ENCODE data around the gene AKR1C2.
"Not testable (repeated sequence)": the region's sequence is repeated elsewhere in the genome, so short reads cannot be mapped to it uniquely, and the experiment has no call there.

AKR1C2 gene

DNA sequence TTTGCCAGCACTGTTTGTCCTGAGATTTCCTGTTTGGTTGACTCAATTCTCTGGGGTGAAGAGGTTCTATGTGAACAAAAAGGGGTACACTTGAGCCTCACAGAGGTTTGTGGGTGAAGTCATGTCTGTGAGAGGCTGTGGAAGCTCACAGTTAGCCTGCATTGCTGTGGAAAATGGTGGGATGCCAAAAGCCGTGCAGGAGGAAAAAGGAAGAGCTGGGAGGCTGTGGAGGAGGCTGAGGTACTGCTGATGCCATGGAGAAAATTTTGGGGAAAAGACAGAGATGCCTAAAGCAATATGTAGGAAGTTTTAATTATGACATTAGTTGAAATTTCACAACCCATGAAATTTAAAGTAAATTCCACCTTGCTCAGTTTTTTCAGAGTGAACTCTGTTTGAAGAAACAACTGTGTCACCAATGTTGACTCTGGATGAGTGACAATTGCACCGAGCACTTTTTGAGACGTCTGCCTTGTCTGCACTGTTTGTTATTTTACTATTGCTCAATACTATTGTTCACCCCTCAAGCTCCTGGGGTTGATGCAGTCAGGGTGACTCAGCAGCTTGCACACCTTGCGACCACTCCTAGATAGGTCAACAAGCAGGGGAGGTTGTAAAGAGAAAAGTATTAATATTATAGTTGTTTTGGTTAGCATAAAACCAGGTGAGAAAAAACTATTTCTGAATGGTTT is 5.3 kb upstream of the AKR1C2 start:
- H4K8ac ChIP-seq (ENCODE audit: low read depth, low read length); H2AK5ac ChIP-seq (ENCODE audit: low read length); H3K4me1 ChIP-seq (ENCODE audit: control insufficient read depth, low read depth, low read length); H3K23ac ChIP-seq (ENCODE audit: low read length); H3K36me3 ChIP-seq (ENCODE audit: control insufficient read depth, insufficient read depth, low read length); H3K79me2 ChIP-seq (ENCODE audit: control insufficient read depth, insufficient read depth, low read length); H3K27me3 ChIP-seq (ENCODE audit: insufficient read depth, low read length, poor library complexity); H4K5ac ChIP-seq (ENCODE audit: low read length); H3K79me1 ChIP-seq (ENCODE audit: low read length); H3K4me3 ChIP-seq (ENCODE audit: low read length); H3K18ac ChIP-seq (ENCODE audit: low read length); H3K27ac ChIP-seq (ENCODE audit: low read depth, low read length); H2BK5ac ChIP-seq (ENCODE audit: low read length); H2BK15ac ChIP-seq (replicated peaks; ENCODE audit: low read depth); H3K4ac ChIP-seq (ENCODE audit: low read depth, low read length); DNase-seq; H3K9ac ChIP-seq (ENCODE audit: low read length); H2BK120ac ChIP-seq (ENCODE audit: low read depth, low read length); H3K4me2 ChIP-seq (ENCODE audit: low read length); H3K56ac ChIP-seq (ENCODE audit: low read length): not testable (repeated sequence)
- WGBS (ENCODE audit: extremely low coverage, insufficient coverage, low lambda C conversion rate), result no CpG with 5 or more reads among the region's 4 CpGs

DNA sequence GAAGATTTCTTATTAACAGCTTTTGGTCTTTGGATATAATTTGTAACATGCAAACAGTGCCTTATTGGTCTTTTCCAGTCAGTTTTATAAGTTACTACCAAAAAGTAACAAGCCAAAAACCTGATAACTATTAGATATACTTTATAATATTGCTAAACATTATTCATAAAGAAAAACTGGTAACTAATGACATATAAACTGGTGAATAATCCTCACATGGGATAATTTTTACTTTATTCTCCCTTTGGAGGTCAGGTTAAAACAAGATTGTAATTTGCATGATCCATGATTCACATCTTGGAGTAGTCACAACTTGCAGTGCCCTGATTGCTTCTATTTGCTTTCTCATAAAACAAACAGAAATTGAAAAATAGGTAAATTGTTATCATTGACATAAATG is 844 bp upstream of the AKR1C2 start:
- H2AK5ac ChIP-seq (ENCODE audit: low read length); H3K23ac ChIP-seq (ENCODE audit: low read length); H4K8ac ChIP-seq (ENCODE audit: low read depth, low read length); H3K4ac ChIP-seq (ENCODE audit: low read depth, low read length); H2BK120ac ChIP-seq (ENCODE audit: low read depth, low read length); H3K9ac ChIP-seq (ENCODE audit: low read length); H3K27me3 ChIP-seq (ENCODE audit: insufficient read depth, low read length, poor library complexity); H2BK5ac ChIP-seq (ENCODE audit: low read length); H3K27ac ChIP-seq (ENCODE audit: low read depth, low read length); H3K4me1 ChIP-seq (ENCODE audit: control insufficient read depth, low read depth, low read length); DNase-seq; H4K5ac ChIP-seq (ENCODE audit: low read length); H3K79me1 ChIP-seq (ENCODE audit: low read length); H3K56ac ChIP-seq (ENCODE audit: low read length); H3K36me3 ChIP-seq (ENCODE audit: control insufficient read depth, insufficient read depth, low read length); H3K18ac ChIP-seq (ENCODE audit: low read length); H3K4me3 ChIP-seq (ENCODE audit: low read length); H3K4me2 ChIP-seq (ENCODE audit: low read length); H3K79me2 ChIP-seq (ENCODE audit: control insufficient read depth, insufficient read depth, low read length); H2BK15ac ChIP-seq (replicated peaks; ENCODE audit: low read depth): not testable (repeated sequence)

DNA sequence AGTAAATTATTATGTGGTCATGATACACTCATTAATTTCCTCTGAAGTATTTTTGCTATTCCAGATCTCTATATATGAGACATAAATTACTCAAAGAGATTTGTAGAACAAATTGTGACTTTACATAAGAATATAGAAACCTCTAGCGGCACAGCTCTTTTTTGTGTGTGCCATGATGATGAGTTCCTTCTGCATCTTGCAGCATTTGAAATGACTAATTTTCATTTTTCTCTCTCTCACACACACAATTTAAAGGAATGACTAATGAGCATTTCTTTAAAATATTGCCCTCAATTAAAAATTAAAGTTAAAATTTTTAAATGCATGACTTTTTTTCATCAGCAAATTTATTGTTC is 351 bp upstream of the AKR1C2 start:
- H2BK5ac ChIP-seq (ENCODE audit: low read length); DNase-seq; H3K79me2 ChIP-seq (ENCODE audit: control insufficient read depth, insufficient read depth, low read length); H3K56ac ChIP-seq (ENCODE audit: low read length); H2AK5ac ChIP-seq (ENCODE audit: low read length); H2BK15ac ChIP-seq (replicated peaks; ENCODE audit: low read depth); H2BK120ac ChIP-seq (ENCODE audit: low read depth, low read length); H3K27me3 ChIP-seq (ENCODE audit: insufficient read depth, low read length, poor library complexity); H3K4me2 ChIP-seq (ENCODE audit: low read length); H4K5ac ChIP-seq (ENCODE audit: low read length); H3K9ac ChIP-seq (ENCODE audit: low read length); H3K79me1 ChIP-seq (ENCODE audit: low read length); H3K36me3 ChIP-seq (ENCODE audit: control insufficient read depth, insufficient read depth, low read length); H3K4me1 ChIP-seq (ENCODE audit: control insufficient read depth, low read depth, low read length); H3K18ac ChIP-seq (ENCODE audit: low read length); H3K27ac ChIP-seq (ENCODE audit: low read depth, low read length); H3K4ac ChIP-seq (ENCODE audit: low read depth, low read length); H3K23ac ChIP-seq (ENCODE audit: low read length); H4K8ac ChIP-seq (ENCODE audit: low read depth, low read length); H3K4me3 ChIP-seq (ENCODE audit: low read length): not testable (repeated sequence)
- WGBS (ENCODE audit: extremely low coverage, insufficient coverage, low lambda C conversion rate), result no CpG with 5 or more reads among the region's 1 CpG

GRCh38 chr10:5002013-5002727 is 1.5 kb downstream of the AKR1C2 start:
- Histone ChIP-seq H2BK120ac (ENCODE audit: low read depth, low read length) (no peak overlapping the region), H3K4me3 (ENCODE audit: low read length) (no peak overlapping the region), H3K18ac (ENCODE audit: low read length) (no peak overlapping the region), H3K23ac (ENCODE audit: low read length) (no peak overlapping the region), H3K4me2 (ENCODE audit: low read length) (no peak overlapping the region), H3K4ac (ENCODE audit: low read depth, low read length) (no peak overlapping the region), H3K79me2 (ENCODE audit: control insufficient read depth, insufficient read depth, low read length) (no peaks in the 10 kb centered on the region), H3K56ac (ENCODE audit: low read length) (no peak overlapping the region), H2BK15ac (replicated peaks; ENCODE audit: low read depth) (no peak overlapping the region), H3K36me3 (ENCODE audit: control insufficient read depth, insufficient read depth, low read length) (no peaks in the 10 kb centered on the region), H3K27me3 (ENCODE audit: insufficient read depth, low read length, poor library complexity) (no peaks in the 10 kb centered on the region), H3K9ac (ENCODE audit: low read length) (no peak overlapping the region), H4K5ac (ENCODE audit: low read length) (no peak overlapping the region), H2AK5ac (ENCODE audit: low read length) (no peak overlapping the region), H4K8ac (ENCODE audit: low read depth, low read length) (no peak overlapping the region), H3K4me1 (ENCODE audit: control insufficient read depth, low read depth, low read length) (no peaks in the 10 kb centered on the region), H3K79me1 (ENCODE audit: low read length) (no peaks in the 10 kb centered on the region), H2BK5ac (ENCODE audit: low read length) (no peak overlapping the region), H3K27ac (ENCODE audit: low read depth, low read length) (no peak overlapping the region)
- no CpG with 5 or more reads among the region's 2 CpGs for WGBS (ENCODE audit: extremely low coverage, insufficient coverage, low lambda C conversion rate)
- DNase-seq, result no peak

GRCh38 chr10:4998671-4999070 is 5.0 kb downstream of the AKR1C2 start:
- no peak overlapping the region for H3K56ac ChIP-seq (ENCODE audit: low read length)
- H3K36me3 ChIP-seq (ENCODE audit: control insufficient read depth, insufficient read depth, low read length), result no peaks in the 10 kb centered on the region
- no peak overlapping the region for H3K4ac ChIP-seq (ENCODE audit: low read depth, low read length)
- H4K8ac ChIP-seq (ENCODE audit: low read depth, low read length), result no peak overlapping the region
- H2BK5ac ChIP-seq (ENCODE audit: low read length), result no peak overlapping the region
- no peaks in the 10 kb centered on the region for H3K79me2 ChIP-seq (ENCODE audit: control insufficient read depth, insufficient read depth, low read length)
- no peak overlapping the region for H3K27ac ChIP-seq (ENCODE audit: low read depth, low read length)
- H2BK120ac ChIP-seq (ENCODE audit: low read depth, low read length), result no peak overlapping the region
- no peak overlapping the region for H3K4me3 ChIP-seq (ENCODE audit: low read length)
- DNase-seq, result no peak
- no peak overlapping the region for H4K5ac ChIP-seq (ENCODE audit: low read length)
- no peaks in the 10 kb centered on the region for H3K79me1 ChIP-seq (ENCODE audit: low read length)
- H3K9ac ChIP-seq (ENCODE audit: low read length), result no peak overlapping the region
- H2AK5ac ChIP-seq (ENCODE audit: low read length), result no peak overlapping the region
- no peak overlapping the region for H2BK15ac ChIP-seq (replicated peaks; ENCODE audit: low read depth)
- no peaks in the 10 kb centered on the region for H3K27me3 ChIP-seq (ENCODE audit: insufficient read depth, low read length, poor library complexity)
- no CpG with 5 or more reads among the region's 5 CpGs for WGBS (ENCODE audit: extremely low coverage, insufficient coverage, low lambda C conversion rate)
- H3K4me2 ChIP-seq (ENCODE audit: low read length), result no peak overlapping the region
- no peaks in the 10 kb centered on the region for H3K4me1 ChIP-seq (ENCODE audit: control insufficient read depth, low read depth, low read length)
- no peak overlapping the region for H3K18ac ChIP-seq (ENCODE audit: low read length)
- H3K23ac ChIP-seq (ENCODE audit: low read length), result no peak overlapping the region

- not testable (repeated sequence) for H4K5ac ChIP-seq (ENCODE audit: low read length); H3K36me3 ChIP-seq (ENCODE audit: control insufficient read depth, insufficient read depth, low read length)
These were observed 9.4 kb downstream of the AKR1C2 start for GRCh38 chr10:4994260-4994659.

More at GRCh38 chr10:4994260-4994659, 9.4 kb downstream of the AKR1C2 start:
- H3K4me2 ChIP-seq (ENCODE audit: low read length); H3K4me3 ChIP-seq (ENCODE audit: low read length); H3K9ac ChIP-seq (ENCODE audit: low read length); H2BK5ac ChIP-seq (ENCODE audit: low read length); H3K23ac ChIP-seq (ENCODE audit: low read length); H3K27ac ChIP-seq (ENCODE audit: low read depth, low read length); DNase-seq; H3K79me1 ChIP-seq (ENCODE audit: low read length); H2BK120ac ChIP-seq (ENCODE audit: low read depth, low read length); H3K4ac ChIP-seq (ENCODE audit: low read depth, low read length); H3K79me2 ChIP-seq (ENCODE audit: control insufficient read depth, insufficient read depth, low read length); H2AK5ac ChIP-seq (ENCODE audit: low read length); H3K4me1 ChIP-seq (ENCODE audit: control insufficient read depth, low read depth, low read length); H2BK15ac ChIP-seq (replicated peaks; ENCODE audit: low read depth); H3K18ac ChIP-seq (ENCODE audit: low read length); H3K27me3 ChIP-seq (ENCODE audit: insufficient read depth, low read length, poor library complexity); H4K8ac ChIP-seq (ENCODE audit: low read depth, low read length); H3K56ac ChIP-seq (ENCODE audit: low read length): not testable (repeated sequence)
